Stimulated activated CD4-positive, alpha-beta T cell treated with anti-CD3 and anti-CD28 coated beads, Interleukin-2, amount 100 ng/mL, for 48 hours (primary cell): ENCODE results near the gene POC1B.
"Not testable (repeated sequence)": the region's sequence is repeated elsewhere in the genome, so short reads cannot be mapped to it uniquely, and the experiment has no call there.

ENCODE experiments used
- DNase-seq, 2 donors: peaks; one replicate each; pipeline ENCODE4 v3.0.0-alpha.2; 2020

POC1B gene

GRCh38 chr12:89459279-89459678 lies 66.6 kb downstream of the POC1B start:
- DNase-seq, result not testable (repeated sequence)

DNA sequence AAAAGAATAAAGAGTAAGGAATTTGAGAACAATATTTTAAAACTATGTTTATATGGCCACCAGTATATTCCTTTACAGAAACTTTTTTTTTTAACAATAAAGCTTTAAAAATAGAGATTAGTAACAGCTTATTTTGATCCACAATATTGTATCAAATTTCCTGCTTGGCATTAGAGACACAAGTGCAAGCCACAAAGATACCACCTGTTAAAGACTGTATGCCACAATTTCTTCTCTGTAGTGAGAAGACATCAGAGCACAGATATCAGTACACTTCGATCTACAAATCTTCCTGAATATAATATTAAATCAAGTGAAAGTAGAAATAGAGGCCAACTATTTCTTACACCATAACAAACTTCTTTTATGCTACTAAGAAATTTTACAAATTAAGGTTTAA lies 69.3 kb downstream of the POC1B start:
- DNase-seq, result no peak

GRCh38 chr12:89454080-89454848 lies 71.6 kb downstream of the POC1B start:
- no peak for DNase-seq

DNA sequence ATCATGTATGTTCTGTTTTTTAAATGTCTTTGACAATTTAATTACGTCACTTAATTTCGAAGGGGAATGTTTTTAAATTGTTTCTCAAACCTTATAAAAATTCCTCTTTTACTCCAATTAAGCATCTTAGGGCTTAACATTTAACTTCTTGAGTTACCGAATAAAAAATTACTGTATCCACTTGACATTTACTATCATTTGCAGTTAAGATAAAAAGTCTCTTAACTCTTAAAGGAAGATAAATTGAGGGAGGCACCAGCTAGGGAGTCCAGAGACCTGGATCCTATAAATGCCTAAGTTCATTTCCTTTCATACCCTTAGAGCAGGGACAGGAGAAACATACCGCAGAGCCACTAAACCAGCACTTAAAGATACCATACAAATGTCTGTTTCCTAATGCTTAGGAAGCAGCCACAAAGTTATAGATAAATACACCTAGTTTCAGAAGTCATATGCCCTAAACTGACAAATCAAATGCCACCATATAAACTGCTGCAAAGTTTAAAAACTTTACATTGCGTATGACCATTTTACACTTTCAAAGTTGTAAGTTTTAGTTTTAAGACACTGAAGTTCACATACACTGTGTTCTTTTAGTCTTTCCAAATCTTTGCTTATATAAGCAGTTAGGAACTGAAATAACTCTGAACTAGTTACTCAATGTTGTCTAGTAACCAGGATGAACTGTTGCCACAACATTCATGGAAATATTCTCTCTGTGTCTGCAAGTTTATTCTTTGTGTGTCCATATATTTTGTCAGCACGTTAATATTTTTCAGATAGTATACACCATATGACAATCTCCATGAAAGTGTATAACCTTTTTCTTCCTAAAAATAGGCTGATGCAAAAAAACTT lies 72.5 kb downstream of the POC1B start:
- no peak for DNase-seq

DNA sequence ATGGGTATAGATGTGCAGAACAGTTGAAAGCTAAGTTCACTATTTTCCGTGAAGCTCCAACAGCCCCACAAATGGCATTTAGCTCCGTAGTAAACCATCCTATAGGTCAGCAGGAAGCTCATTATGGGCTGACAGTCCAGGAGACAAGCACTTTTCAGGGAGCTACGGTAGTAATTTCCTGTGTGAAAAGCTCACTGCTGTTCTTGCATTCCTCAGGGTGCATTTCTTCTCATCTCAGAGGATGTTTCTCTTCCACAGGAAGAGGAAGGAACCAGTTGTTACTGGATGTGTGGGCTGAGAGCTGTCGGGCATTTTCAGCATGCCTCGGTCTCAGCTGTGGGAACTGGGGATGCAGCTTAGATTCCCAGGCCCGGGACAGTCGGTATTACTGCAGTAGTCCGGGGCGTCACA lies 74.0 kb downstream of the POC1B start:
- DNase-seq, result no peak

DNA sequence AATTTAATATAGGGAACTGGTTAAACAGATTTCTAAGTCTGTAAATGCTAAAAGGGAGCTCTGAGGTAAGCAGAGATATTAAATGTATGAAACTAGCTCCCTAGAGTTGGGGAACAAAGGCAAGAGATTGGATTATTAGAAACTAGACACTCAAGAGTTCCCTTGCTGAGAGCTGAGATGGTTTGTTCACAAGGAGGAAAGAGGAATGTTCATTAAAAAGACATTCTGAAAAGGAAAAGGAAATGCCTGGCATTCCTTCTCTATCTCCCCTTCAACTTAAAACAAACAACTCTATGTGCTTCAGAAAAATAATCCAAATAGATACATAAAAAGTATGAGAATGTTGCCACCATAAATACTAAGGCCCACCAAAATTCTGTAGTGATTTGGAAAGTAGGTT lies 74.9 kb downstream of the POC1B start:
- DNase-seq, result no peak

DNA sequence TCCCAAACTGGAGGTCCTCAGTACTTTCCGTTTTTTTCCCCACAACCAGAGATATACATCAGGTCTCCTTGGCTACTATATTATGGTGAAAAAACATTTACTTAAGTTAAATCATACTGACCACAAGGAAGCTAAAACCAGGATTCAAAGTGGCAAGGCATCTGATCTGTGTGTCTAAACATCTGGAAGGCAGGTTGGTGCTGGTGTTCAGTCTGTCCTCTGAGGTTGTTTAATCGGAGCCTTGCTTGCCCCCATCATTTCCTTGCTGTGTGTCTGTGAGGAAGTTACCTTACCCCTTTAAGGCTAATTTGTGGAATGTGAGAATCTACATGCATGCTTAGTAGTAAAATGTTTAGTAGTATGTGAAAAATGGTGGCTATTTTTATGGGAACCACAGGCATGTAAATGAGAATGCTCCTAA lies 76.9 kb downstream of the POC1B start:
- no peak for DNase-seq

DNA sequence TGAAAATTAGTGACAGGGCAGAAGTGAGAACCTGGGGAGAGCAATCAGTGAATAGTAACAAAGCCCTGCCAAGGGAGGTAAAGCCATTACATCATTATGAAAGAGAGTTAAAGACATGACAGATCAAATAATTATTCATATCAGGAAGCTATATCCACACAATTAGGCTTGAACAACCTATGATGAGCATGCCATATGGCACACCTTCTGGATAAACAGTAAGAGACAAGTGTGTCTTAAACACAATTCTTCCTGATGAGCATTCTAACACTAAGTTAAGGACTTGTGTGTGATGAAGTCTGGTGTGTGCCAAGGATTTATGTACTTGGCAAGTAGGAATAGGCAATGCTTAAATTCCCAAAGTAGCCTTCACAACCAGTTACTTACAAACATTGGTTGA lies 77.3 kb downstream of the POC1B start:
- no peak for DNase-seq

- DNase-seq, result no peak
Measured at GRCh38 chr12:89439941-89440340, 85.9 kb downstream of the POC1B start.

DNA sequence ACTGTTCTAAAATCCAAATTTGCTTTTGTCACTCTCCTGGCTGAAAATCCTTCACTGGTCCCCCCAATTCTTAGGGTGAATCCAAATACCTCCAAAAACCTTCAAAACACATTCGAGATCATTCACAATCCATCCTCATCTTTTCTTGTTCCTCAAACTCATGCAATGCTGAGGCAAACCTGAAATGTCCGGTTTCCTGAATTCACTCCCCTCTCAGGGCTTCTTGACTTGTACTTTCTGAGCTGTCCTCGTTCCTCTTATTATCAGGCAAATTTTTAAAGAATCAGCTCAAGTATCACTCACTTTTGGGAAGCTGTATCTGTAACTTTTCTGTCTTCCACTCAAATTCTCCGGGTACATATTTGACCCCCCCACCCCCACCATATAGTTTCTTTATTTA lies 88.6 kb downstream of the POC1B start:
- no peak for DNase-seq

DNA sequence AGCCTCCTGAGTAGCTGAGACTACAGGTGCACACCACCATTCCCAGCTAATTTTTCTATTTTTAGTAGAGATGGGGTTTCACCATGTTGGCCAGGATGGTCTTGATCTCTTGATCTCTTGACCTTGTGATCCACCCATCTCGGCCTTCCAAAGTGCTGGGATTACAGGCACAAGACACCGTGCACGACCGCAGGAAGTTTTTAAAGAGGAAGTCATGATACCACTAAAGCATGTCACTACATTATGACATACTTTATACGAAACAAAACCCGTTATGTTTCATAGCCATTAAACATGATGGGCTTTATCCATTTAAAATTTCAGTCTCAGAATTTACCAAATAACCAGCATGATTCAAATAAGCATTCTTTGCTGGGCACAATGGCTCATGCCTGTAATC lies 89.8 kb downstream of the POC1B start:
- no peak for DNase-seq

GRCh38 chr12:89433634-89434033 lies 92.2 kb downstream of the POC1B start:
- no peak for DNase-seq

GRCh38 chr12:89432396-89432795 lies 93.5 kb downstream of the POC1B start:
- DNase-seq, result no peak

DNA sequence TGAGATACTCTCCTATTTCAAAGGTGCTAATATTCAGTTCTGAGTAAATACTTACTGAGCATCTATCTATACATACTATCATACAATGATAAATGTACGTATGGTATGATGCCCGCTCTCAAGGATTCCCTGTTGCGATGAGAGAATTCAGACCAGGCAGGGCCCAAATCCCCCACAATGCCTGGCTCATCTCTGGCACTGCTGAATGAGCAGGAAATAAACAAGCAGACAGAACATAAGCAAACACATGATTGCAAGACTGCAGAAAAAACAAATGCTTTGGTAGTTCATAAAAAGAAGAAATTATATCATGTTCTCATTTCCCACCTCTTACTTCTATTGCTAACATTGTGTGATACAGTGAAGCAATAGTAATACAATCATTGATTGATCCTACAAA lies 96.3 kb downstream of the POC1B start:
- no peak for DNase-seq

DNA sequence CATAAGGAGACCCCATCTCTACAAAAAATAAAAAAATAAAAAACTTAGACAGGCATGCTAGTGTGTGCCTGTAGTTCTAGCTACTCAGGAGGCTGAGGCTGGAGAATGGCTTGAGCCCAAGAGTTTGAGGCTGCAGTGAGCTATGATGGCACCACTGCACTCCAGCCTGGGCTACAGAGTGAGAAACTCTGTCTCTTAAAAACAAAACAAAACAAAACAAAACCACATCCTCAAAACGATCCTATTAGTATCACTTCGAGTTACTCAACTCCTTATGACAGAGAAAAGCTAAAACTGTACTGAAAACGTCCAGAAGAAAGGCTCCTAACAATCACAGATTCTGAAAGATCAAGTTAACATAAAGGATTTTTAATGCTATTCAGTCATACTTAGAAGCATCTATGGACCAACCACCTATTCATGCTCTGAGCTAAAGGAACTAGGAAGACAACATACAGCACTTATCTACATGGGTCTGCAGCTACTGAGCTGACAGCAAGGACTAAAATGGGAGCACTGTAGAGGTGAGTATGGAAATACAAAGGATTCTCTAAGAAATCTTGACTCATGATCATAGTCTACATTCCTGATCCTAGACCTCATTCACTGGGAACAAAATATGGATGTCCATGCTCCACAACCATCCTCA lies 98.2 kb downstream of the POC1B start:
- no peak for DNase-seq

GRCh38 chr12:89424846-89425245 lies 101.0 kb downstream of the POC1B start:
- no peak for DNase-seq

- no peak for DNase-seq
Measured at GRCh38 chr12:89424389-89424788, 101.5 kb downstream of the POC1B start.

GRCh38 chr12:89421092-89421835 lies 104.6 kb downstream of the POC1B start:
- no peak for DNase-seq

DNA sequence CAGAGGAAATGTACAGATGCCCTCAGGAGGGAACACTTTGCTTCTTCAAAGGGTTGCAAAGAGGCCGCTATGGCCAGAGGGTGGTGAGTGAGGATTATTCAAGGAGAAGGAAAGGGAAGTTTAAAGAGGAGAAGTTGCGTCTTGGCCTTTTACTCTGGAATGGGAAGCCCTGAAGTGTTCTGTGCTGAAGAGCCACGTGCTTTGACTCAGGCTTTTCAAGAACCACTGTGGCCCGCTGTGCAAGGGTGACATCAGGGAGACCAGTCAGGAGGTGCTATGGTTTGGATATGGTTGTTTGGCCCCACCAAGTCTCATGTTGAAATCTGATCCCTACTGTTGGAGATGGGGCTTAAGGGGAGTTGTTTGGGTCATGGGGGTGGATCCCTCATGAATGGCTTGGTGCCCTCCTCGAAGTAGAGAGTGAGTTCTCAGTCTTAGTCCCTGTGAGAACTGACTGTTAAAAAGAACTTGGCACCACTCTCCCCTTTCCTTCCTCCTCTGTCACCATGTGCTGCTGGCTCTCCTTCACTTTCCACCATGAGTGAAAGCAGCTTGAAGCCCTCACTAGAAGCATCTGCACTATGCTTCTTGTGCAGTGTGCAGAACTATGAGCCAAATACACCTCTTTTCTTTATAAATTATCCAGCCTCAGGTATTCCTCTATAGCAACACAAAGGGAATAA lies 107.5 kb downstream of the POC1B start:
- DNase-seq, result no peak

- no peak for DNase-seq
Measured at GRCh38 chr12:89417246-89417977, 108.4 kb downstream of the POC1B start.

- DNase-seq, result no peak
Measured at GRCh38 chr12:89416049-89416792, 109.6 kb downstream of the POC1B start.
